Measurements from ENCODE around the gene SLC35B3. TPM values are rescaled to one million over a fixed set of nuclear protein-coding genes. Genes with fewer than 3 reads are reported as not detected.
"Not testable (repeated sequence)": the region's sequence is repeated elsewhere in the genome, so short reads cannot be mapped to it uniquely, and the experiment has no call there.

Gene SLC35B3
- polyA plus RNA-seq (ENCODE audit: low read depth in 6 of 6) = 10 to 100 TPM in 4 of 6 donors, 1 to 10 TPM in 2; 7.1 to 14.6 (median 11.7) TPM

DNA sequence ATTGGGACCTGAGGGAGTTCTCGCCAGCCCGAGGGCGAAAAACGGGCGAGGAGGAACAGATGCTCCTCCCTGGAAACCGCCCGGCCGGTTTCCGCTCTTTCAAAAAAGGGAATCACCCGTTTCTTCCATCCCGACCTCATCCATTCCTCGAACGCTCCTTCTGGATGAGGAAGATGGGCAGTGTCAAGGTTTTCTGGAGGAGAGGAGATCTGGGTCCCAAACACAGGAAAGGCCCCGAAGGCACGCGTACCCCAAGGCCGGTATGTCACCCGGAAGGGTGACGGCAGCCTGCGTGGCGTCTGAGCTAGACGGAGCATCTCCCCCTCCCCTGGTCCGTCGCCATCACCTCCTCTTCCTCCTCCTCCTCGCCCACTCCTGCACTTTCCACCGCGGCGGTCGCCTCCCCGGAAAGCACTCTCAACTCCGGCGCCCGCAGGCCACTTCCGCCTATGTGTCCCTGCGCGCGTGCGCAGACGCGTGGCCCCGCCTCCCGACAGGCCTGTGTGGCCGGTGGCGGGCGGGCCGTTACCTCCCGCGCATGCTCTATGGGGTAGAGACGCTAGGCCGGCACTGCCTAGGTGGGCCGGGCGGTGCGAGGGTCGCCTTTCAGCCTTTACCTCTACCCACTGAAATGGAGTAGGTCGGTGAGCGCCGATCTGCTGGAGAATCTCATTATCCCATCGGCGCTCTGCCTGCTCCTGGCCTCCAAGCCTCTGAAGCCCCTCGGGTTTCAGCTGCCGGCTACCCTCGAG, at the start of gene SLC35B3:
Gene SLC35B3, minus strand, starts transcription at position 453 of the 752 bp plus-strand sequence.
- H3K4me1 Mint-ChIP-seq = peaks cover 27 to 36% (median 29%) of the 10 kb centered on the region in 3 donors
- H3K36me3 Mint-ChIP-seq = peaks cover 0 to 3% of the 10 kb centered on the region in 2 donors
- ATAC-seq (ENCODE audit: low read depth in 2 of 2) (peak; percentile 88 to 92), DNase-seq (peak; percentile 99)
- H3K27ac Mint-ChIP-seq = peak within 1 kb of the TSS; percentile 79 to 99 (median 98)
- no peaks in the 10 kb centered on the region for H3K9me3 Mint-ChIP-seq
- no peaks in the 10 kb centered on the region for H3K27me3 Mint-ChIP-seq
- H3K4me3 Mint-ChIP-seq = peak within 1 kb of the TSS; percentile 89 to 98 (median 96)

DNA sequence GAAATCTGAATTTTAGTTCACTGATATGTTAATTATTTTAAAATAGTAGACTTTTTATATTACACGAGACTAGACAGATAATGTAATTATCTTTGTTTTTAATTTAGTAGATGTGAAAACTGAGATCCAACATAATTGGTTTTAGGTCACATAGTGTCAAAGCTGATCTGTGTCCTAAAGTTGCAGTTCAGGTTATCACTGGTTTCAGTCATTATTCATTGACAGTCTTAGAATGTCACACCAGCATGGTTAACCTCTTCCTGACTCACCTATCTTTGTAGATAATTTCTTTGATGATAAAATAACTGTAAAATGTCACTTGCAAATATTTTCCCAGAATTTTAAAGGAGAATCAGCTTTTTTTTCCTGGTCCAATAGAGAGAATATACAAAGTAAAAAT, 48.3 kb upstream of the SLC35B3 start:
- Mint-ChIP-seq H3K36me3 (no peaks in the 10 kb centered on the region), H3K9me3 (peaks cover 0 to 9% (median 7%) of the 10 kb centered on the region in 7 donors), H3K4me3 (no peak overlapping the region), H3K4me1 (no peaks in the 10 kb centered on the region), H3K27ac (no peak overlapping the region), H3K27me3 (peaks cover 0 to 25% (median 16%) of the 10 kb centered on the region in 3 donors)
- no peak for ATAC-seq (ENCODE audit: low read depth in 2 of 2)
- DNase-seq = no peak

DNA sequence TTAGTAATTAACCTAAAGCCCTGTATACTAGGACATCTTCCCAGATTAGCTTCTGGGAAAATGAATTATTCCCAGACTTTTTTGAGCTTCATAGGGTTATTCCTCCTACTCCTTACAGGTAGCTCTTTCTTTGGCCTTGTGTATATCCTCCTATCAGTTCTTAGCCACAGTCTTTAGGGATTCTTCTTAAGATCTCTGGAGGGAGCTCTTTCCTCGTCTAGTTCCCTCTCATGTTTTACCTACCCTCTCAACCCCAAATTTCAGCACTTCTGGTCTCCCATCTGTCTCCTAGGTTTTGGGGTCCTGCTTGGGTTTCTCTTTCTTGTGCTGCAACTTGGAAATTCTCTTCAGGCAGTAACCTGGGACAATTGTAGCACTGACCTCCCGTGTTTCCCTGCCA, 46.4 kb upstream of the SLC35B3 start:
- Mint-ChIP-seq H3K27ac (no peak overlapping the region), H3K36me3 (no peaks in the 10 kb centered on the region), H3K4me1 (no peaks in the 10 kb centered on the region), H3K27me3 (peaks cover 0 to 16% (median 13%) of the 10 kb centered on the region in 3 donors), H3K4me3 (no peak overlapping the region), H3K9me3 (peaks cover 0 to 20% (median 7%) of the 10 kb centered on the region in 7 donors)
- no peak for ATAC-seq (ENCODE audit: low read depth in 2 of 2)
- DNase-seq = no peak

DNA sequence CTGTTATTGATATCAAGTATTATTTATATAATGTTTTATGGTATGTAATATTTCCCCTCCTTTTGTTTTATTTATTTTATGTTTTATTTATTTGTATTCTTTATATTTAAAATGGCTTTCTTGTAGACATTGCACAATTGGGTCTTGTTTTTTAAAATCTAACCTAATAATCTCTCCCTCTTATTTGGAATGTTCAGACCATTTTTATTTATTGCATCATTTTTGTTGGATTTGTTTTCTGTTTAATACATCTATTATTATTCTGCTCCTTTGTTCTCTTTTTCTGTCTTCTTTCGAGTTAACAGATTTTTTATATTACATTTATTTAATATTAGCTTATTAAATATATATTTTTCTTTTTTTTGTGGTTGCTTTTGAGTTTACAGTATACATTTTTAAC, 43.1 kb upstream of the SLC35B3 start:
- Mint-ChIP-seq H3K27me3 (peaks cover 2 to 13% (median 8%) of the 10 kb centered on the region in 3 donors), H3K4me3 (no peak overlapping the region), H3K4me1 (no peaks in the 10 kb centered on the region), H3K27ac (no peak overlapping the region), H3K9me3 (peaks cover 0 to 33% (median 11%) of the 10 kb centered on the region in 7 donors), H3K36me3 (no peaks in the 10 kb centered on the region)
- ATAC-seq (ENCODE audit: low read depth in 2 of 2) = no peak
- DNase-seq = no peak

DNA sequence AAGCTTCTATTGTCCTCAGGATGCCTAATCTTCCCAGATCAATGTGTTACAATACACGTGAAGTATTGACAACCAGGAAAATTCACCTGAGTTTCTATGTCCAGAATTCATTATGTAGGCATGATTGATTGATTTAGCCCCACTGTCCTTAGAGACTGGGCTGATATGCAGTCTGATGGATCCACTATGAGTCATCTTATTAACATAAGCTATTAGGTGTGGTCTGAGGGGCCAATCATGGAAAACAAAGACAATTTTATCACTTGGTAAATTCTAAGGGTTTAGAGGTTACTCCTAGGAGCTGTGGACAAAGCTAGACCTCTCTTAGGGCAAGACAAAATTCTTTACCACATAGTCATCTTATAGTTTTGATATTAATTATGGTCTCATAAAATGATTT, 41.3 kb upstream of the SLC35B3 start:
- Mint-ChIP-seq H3K27me3 (peaks cover 2 to 6% (median 4%) of the 10 kb centered on the region in 3 donors), H3K36me3 (no peaks in the 10 kb centered on the region), H3K27ac (no peak overlapping the region), H3K4me3 (no peak overlapping the region), H3K9me3 (peaks cover 0 to 39% (median 13%) of the 10 kb centered on the region in 7 donors), H3K4me1 (no peaks in the 10 kb centered on the region)
- ATAC-seq (ENCODE audit: low read depth in 2 of 2) (no peak), DNase-seq (no peak)

DNA sequence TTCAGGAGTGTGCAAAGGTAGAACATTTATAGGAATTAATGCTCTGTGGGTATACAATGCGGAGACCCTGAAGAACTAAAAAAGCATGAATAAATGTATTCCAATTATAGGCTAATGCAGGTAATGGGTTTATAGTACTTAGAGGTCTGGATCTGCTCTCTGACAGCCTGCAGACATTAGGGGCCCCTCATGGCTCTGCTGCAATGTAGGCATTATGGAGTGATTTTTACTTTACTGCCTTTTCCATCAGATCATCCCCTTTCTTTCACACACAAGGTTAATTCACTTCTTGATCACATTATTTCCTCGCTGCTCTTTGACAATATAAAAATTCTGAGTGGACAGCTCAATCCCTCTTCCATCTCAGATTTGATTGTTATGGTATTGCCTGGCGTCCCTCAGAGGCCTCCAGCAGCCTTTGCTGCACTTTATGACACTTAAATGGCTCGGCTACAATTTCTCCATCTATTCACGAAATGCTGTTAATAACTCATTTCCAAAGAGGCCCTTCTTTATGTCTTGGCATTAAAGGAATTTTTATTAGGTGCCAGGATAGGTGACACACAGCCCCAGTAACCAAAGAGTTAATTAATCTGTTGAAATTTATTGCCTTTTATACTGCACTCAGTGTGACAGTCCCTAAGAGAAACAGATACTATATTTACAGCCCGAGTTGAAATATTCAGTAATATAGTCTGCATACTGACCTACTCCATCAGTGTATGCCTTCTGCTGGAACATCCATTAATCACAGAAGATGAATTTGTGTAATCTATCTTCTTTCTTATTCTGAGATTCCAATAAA, 33.4 kb upstream of the SLC35B3 start:
- peaks cover 0 to 9% (median 4%) of the 10 kb centered on the region in 7 donors for H3K9me3 Mint-ChIP-seq
- H3K27ac Mint-ChIP-seq = no peak overlapping the region
- peaks cover 0 to 3% of the 10 kb centered on the region in 2 donors for H3K36me3 Mint-ChIP-seq
- H3K4me1 Mint-ChIP-seq = no peaks in the 10 kb centered on the region
- H3K4me3 Mint-ChIP-seq = no peak overlapping the region
- peaks cover 10 to 16% (median 16%) of the 10 kb centered on the region in 3 donors for H3K27me3 Mint-ChIP-seq
- ATAC-seq (ENCODE audit: low read depth in 2 of 2) (no peak), DNase-seq (no peak)

DNA sequence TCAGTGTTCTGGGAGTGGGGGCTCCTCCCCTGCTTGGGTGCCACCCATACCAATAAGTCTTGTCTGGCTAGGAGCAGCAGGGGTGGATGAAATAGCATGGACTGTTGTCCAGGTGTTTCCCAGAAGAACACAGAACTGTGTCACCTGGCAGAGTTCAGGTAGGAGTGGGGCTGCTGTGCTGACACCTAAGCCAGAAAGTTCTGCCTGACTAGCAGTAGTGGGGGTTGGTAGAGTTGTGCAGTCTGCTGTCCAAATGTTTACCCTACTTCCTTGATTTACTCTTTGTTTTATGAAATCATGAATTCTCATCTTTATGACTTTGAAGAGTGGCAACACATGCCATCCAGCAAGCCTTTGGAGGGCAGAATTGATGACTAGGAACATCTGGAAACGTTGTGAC, 27.3 kb upstream of the SLC35B3 start:
- Mint-ChIP-seq H3K27ac (no peak overlapping the region), H3K4me3 (no peak overlapping the region), H3K9me3 (peaks cover 0 to 33% (median 4%) of the 10 kb centered on the region in 7 donors), H3K4me1 (no peaks in the 10 kb centered on the region), H3K36me3 (peaks cover 3 to 9% of the 10 kb centered on the region in 2 donors), H3K27me3 (peaks cover 10 to 45% (median 32%) of the 10 kb centered on the region in 3 donors)
- DNase-seq (no peak), ATAC-seq (ENCODE audit: low read depth in 2 of 2) (no peak)

DNA sequence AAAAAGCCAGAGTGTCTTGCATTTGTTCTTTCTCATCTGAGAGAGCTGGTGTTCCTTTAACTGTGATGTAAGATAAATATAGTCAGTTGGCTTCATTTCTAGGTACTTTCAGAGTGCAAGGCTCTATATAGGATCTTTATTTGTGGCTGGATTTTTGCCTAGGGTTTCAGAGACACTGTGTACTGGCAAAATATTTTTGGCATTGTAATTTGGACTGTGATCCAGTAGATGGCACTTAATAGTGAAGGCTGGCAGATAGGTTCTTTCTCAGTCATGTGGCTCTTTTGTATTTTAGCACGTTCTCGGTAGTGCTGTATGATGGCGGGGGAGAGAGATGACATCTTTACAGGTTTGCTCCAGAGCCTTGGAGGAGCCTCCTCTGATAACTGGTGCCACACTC, 26.8 kb upstream of the SLC35B3 start:
- Mint-ChIP-seq H3K27me3 (peaks cover 4 to 47% (median 28%) of the 10 kb centered on the region in 3 donors), H3K4me1 (no peaks in the 10 kb centered on the region), H3K27ac (no peak overlapping the region), H3K36me3 (peaks cover 3 to 9% of the 10 kb centered on the region in 2 donors), H3K4me3 (no peak overlapping the region), H3K9me3 (peaks cover 0 to 33% (median 4%) of the 10 kb centered on the region in 7 donors)
- DNase-seq = no peak
- no peak for ATAC-seq (ENCODE audit: low read depth in 2 of 2)

DNA sequence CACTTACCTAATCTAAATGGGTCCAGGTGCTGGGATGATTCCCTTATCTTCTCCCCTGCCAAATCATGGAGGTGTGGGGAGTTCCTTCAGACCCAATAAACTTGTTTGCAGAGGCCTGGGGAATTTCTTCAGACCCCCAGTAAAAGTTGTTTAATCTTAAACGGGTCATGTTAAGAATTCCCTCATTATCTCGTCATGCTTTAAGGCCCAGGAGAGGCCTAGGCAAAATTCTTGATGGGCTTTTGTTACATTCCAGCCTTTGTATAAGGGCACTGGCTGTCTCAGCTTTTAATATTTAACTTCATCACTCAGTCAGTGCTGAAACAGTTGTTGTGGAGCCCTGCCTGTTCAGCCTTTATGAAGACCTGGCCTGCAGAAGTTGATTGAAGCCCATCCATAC, 11.0 kb upstream of the SLC35B3 start:
- H3K9me3 Mint-ChIP-seq = peaks cover 0 to 9% (median 3%) of the 10 kb centered on the region in 7 donors

DNA sequence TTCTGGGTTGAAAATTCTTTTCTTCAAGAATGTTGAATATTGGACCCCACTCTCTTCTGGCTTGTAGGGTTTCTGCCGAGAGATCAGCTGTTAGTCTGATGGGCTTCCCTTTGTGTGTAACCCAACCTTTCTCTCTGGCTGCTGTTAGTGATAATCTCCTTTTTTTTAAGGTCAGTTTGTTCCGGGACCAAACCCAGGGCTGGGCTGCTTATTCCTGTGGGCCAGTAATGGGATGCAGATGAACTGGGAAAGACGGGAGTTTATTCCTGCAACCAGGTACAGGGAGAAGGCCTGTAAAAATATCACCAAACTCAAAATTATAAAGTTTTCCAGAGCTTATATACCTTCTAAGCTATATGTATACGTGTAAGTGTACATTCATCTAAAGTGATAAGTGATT, 10.6 kb upstream of the SLC35B3 start:
- H3K27me3 Mint-ChIP-seq = peaks cover 0 to 11% (median 6%) of the 10 kb centered on the region in 3 donors
- DNase-seq; H3K4me3 Mint-ChIP-seq; ATAC-seq (ENCODE audit: low read depth in 2 of 2); H3K36me3 Mint-ChIP-seq; H3K27ac Mint-ChIP-seq; H3K9me3 Mint-ChIP-seq; H3K4me1 Mint-ChIP-seq: not testable (repeated sequence)

More for the DNA sequence above, 11.0 kb upstream of the SLC35B3 start:
- DNase-seq (no peak), ATAC-seq (ENCODE audit: low read depth in 2 of 2) (no peak)
- Mint-ChIP-seq H3K4me1 (no peaks in the 10 kb centered on the region), H3K4me3 (no peak overlapping the region), H3K27me3 (peaks cover 0 to 11% (median 6%) of the 10 kb centered on the region in 3 donors), H3K27ac (peak overlapping the region in 1 of 6 donors; percentile 14), H3K36me3 (peaks cover 0 to 8% of the 10 kb centered on the region in 2 donors)

DNA sequence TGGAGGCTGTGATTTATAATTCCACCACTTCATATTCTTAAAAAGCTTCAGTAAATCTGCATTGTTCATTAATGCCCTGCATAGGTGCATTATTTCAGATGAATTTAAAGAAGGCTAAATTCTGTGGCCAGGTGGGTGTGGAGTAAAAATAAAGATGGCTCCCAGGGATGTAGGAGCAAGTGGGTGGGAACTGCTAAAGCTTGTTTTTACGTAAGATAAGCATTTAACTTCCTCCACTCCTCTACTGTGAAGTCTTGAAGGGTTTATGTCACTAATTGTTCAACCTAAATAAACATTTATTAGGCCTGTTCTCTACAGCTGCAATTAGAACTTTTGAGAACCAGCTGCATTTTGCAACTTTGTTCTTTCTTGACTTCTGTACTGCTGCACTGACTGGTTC, 6.8 kb upstream of the SLC35B3 start:
- Mint-ChIP-seq H3K4me3 (no peak overlapping the region), H3K9me3 (peaks cover 0 to 9% (median 3%) of the 10 kb centered on the region in 7 donors), H3K27ac (no peak overlapping the region), H3K36me3 (peaks cover 0 to 12% of the 10 kb centered on the region in 2 donors), H3K27me3 (peaks cover 0 to 11% (median 6%) of the 10 kb centered on the region in 3 donors), H3K4me1 (peaks cover 0 to 2% (median 0%) of the 10 kb centered on the region in 3 donors)
- DNase-seq (no peak), ATAC-seq (ENCODE audit: low read depth in 2 of 2) (no peak)

DNA sequence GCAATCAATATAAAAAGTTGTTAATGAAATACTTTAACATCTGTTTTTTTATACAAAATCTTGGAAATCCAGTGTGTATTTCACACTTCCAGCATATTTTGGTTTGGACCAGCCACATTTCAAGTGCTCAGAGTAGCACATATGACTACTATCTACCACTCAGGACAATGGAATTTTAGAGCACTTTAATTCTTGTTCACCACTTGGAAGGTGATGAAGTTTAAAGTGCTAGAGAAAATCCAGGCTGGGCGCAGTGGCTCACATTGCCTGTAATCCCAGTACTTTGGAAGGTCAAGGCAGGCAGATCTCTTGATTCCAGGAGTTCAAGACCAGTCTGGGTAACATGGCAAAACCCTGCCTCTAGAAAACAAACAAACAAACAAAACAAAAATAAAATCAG, 6.1 kb upstream of the SLC35B3 start:
- peaks cover 0 to 12% of the 10 kb centered on the region in 2 donors for H3K36me3 Mint-ChIP-seq
- no peak for DNase-seq
- H3K4me1 Mint-ChIP-seq = peaks cover 0 to 2% (median under 1%) of the 10 kb centered on the region in 3 donors
- H3K4me3 Mint-ChIP-seq = no peak overlapping the region
- peaks cover 0 to 11% (median 6%) of the 10 kb centered on the region in 3 donors for H3K27me3 Mint-ChIP-seq
- no peak for ATAC-seq (ENCODE audit: low read depth in 2 of 2)
- H3K27ac Mint-ChIP-seq = peak overlapping the region in 1 of 6 donors; percentile 44
- peaks cover 0 to 9% (median 3%) of the 10 kb centered on the region in 7 donors for H3K9me3 Mint-ChIP-seq

DNA sequence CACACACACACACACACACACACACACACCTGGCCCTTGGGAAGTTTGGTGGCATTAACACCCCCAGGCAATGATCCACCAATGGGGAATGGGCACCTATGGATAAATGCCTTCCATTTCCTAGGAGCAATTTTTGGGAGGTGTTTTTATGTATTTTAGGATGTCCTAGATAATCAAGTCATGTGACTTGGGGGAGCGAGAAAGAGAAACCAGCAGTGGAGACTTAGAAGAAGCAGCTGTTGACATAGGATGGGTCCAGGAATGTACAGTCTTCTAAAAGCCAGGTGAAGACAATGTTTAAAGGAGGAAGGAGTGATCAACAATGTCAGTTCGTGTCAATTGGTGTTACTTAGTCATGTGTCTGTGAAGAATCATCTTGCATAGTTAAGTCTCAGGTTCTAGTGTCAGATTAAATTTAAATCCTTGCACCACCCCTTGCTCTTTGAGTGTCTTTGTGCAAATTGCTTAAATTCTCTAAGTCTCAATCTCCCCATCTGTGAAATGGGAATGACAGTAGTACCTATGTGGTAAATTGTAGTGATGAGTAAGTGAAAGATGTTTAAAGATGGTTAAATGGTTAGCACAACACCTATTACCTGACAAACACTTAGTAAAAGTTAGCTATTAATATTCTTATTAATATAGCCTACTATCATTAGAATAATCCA, 4.4 kb upstream of the SLC35B3 start:
- Mint-ChIP-seq H3K27ac (peak overlapping the region in 1 of 6 donors; percentile 63), H3K4me1 (peaks cover 8 to 12% (median 10%) of the 10 kb centered on the region in 3 donors), H3K9me3 (peaks cover 0 to 3% (median 0%) of the 10 kb centered on the region in 7 donors), H3K36me3 (peaks cover 0 to 7% of the 10 kb centered on the region in 2 donors), H3K27me3 (peaks cover 0 to 6% (median 2%) of the 10 kb centered on the region in 3 donors), H3K4me3 (no peak overlapping the region)
- ATAC-seq (ENCODE audit: low read depth in 2 of 2) (no peak), DNase-seq (no peak)

All from naive B cell (primary cell).